ENCODE data around the gene IL1RAP.

DNA sequence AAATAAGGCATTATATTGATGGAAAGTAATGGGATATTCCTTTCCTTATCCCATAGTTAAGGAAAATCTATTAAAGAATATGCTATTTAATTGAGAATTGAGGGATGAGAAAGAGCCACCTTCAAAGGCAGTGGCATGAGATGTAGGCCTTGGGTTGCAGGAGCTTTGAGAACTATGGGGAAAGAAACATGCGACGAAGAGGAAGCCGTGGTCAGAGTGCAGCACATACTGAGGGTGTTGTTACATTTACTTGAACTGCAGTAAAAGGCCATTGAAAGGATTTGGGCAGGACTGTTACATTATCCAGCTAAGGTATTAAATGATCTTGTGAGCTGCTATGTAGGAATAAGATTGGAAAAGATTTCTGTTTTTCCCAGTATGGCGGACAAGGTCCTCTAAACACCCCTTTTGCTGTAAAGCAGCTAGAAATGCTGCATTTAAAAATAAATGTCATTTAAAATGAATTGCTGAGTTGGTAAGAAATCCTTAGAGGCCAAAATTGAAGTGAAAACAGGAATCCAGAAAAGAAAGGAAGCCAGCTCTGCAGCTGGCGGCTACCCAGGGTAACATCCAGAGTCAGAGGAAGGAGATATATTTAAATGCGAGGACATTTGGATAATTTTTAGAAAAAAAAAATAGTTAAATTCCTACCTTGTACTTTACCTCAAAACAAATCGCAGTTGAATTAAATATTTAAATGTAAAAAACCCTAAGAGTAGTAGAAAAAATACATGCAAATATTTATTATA, 61.7 kb downstream of the IL1RAP start:
- TF ChIP-seq, protein P1, sequence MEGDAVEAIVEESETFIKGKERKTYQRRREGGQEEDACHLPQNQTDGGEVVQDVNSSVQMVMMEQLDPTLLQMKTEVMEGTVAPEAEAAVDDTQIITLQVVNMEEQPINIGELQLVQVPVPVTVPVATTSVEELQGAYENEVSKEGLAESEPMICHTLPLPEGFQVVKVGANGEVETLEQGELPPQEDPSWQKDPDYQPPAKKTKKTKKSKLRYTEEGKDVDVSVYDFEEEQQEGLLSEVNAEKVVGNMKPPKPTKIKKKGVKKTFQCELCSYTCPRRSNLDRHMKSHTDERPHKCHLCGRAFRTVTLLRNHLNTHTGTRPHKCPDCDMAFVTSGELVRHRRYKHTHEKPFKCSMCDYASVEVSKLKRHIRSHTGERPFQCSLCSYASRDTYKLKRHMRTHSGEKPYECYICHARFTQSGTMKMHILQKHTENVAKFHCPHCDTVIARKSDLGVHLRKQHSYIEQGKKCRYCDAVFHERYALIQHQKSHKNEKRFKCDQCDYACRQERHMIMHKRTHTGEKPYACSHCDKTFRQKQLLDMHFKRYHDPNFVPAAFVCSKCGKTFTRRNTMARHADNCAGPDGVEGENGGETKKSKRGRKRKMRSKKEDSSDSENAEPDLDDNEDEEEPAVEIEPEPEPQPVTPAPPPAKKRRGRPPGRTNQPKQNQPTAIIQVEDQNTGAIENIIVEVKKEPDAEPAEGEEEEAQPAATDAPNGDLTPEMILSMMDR (IDR thresholded peaks at IDR 0.05), result no peak
- TF ChIP-seq EP300 (IDR thresholded peaks at IDR 0.05; ENCODE audit: low read depth), result no peak
